ENCODE data around the gene RABGAP1L.

Gene RABGAP1L

GRCh38 chr1:174447866-174448530, 288.7 kb downstream of the RABGAP1L start, which contains the start of gene GPR52:
GPR52 (plus strand) TSS chr1:174447964; CDS start chr1:174448112, 148 bp downstream.
- no peaks in the 10 kb centered on the region for H3K36me3 ChIP-seq (ENCODE audit: insufficient read depth, insufficient read length, low read length)
- no peak within 1 kb of the TSS for H3K9ac ChIP-seq (ENCODE audit: insufficient read length, low read depth)
- no peaks in the 10 kb centered on the region for H3K9me3 ChIP-seq (ENCODE audit: insufficient read depth, low read length)
- no peak within 1 kb of the TSS for H3K4me3 ChIP-seq (ENCODE audit: insufficient read length, low read depth)
- no peak for DNase-seq (ENCODE audit: low read depth, low spot score)
- no peak for TF ChIP-seq YY1 (IDR thresholded peaks at IDR 0.05; ENCODE audit: insufficient read depth, insufficient read length)
- TF ChIP-seq SUZ12 (IDR thresholded peaks at IDR 0.05; ENCODE audit: extremely low read depth, insufficient read depth, insufficient read length), result no peak
- no peak for TF ChIP-seq ZNF274 (IDR thresholded peaks at IDR 0.05; ENCODE audit: low read depth, low read length)
- no peaks in the 10 kb centered on the region for H3K4me1 ChIP-seq (ENCODE audit: insufficient read depth, insufficient read length)
- H3K27me3 ChIP-seq (ENCODE audit: insufficient read depth, insufficient read length), result no peaks in the 10 kb centered on the region

GRCh38 chr1:174448531-174448883, 289.2 kb downstream of the RABGAP1L start:
- no peaks in the 10 kb centered on the region for H3K27me3 ChIP-seq (ENCODE audit: insufficient read depth, insufficient read length)
- no peak overlapping the region for H3K9ac ChIP-seq (ENCODE audit: insufficient read length, low read depth)
- TF ChIP-seq YY1 (IDR thresholded peaks at IDR 0.05; ENCODE audit: insufficient read depth, insufficient read length) (no peak), ZNF274 (IDR thresholded peaks at IDR 0.05; ENCODE audit: low read depth, low read length) (no peak), SUZ12 (IDR thresholded peaks at IDR 0.05; ENCODE audit: extremely low read depth, insufficient read depth, insufficient read length) (no peak)
- no peak overlapping the region for H3K4me3 ChIP-seq (ENCODE audit: insufficient read length, low read depth)
- H3K9me3 ChIP-seq (ENCODE audit: insufficient read depth, low read length), result no peaks in the 10 kb centered on the region
- H3K4me1 ChIP-seq (ENCODE audit: insufficient read depth, insufficient read length), result no peaks in the 10 kb centered on the region
- H3K36me3 ChIP-seq (ENCODE audit: insufficient read depth, insufficient read length, low read length), result no peaks in the 10 kb centered on the region
- DNase-seq (ENCODE audit: low read depth, low spot score), result no peak

GRCh38 chr1:174448974-174449373, 289.7 kb downstream of the RABGAP1L start:
- TF ChIP-seq SUZ12 (IDR thresholded peaks at IDR 0.05; ENCODE audit: extremely low read depth, insufficient read depth, insufficient read length) (no peak), YY1 (IDR thresholded peaks at IDR 0.05; ENCODE audit: insufficient read depth, insufficient read length) (no peak), ZNF274 (IDR thresholded peaks at IDR 0.05; ENCODE audit: low read depth, low read length) (no peak)
- Histone ChIP-seq H3K9me3 (ENCODE audit: insufficient read depth, low read length) (no peaks in the 10 kb centered on the region), H3K9ac (ENCODE audit: insufficient read length, low read depth) (no peak overlapping the region), H3K36me3 (ENCODE audit: insufficient read depth, insufficient read length, low read length) (no peaks in the 10 kb centered on the region), H3K4me1 (ENCODE audit: insufficient read depth, insufficient read length) (no peaks in the 10 kb centered on the region), H3K27me3 (ENCODE audit: insufficient read depth, insufficient read length) (no peaks in the 10 kb centered on the region), H3K4me3 (ENCODE audit: insufficient read length, low read depth) (no peak overlapping the region)
- no peak for DNase-seq (ENCODE audit: low read depth, low spot score)

GRCh38 chr1:174451408-174451807, 292.1 kb downstream of the RABGAP1L start:
- no peaks in the 10 kb centered on the region for H3K9me3 ChIP-seq (ENCODE audit: insufficient read depth, low read length)
- no peaks in the 10 kb centered on the region for H3K36me3 ChIP-seq (ENCODE audit: insufficient read depth, insufficient read length, low read length)
- H3K4me1 ChIP-seq (ENCODE audit: insufficient read depth, insufficient read length), result no peaks in the 10 kb centered on the region
- DNase-seq (ENCODE audit: low read depth, low spot score), result no peak
- no peak overlapping the region for H3K9ac ChIP-seq (ENCODE audit: insufficient read length, low read depth)
- TF ChIP-seq SUZ12 (IDR thresholded peaks at IDR 0.05; ENCODE audit: extremely low read depth, insufficient read depth, insufficient read length), result no peak
- no peaks in the 10 kb centered on the region for H3K27me3 ChIP-seq (ENCODE audit: insufficient read depth, insufficient read length)
- no peak overlapping the region for H3K4me3 ChIP-seq (ENCODE audit: insufficient read length, low read depth)

- Histone ChIP-seq H3K36me3 (ENCODE audit: insufficient read depth, insufficient read length, low read length) (no peaks in the 10 kb centered on the region), H3K27me3 (ENCODE audit: insufficient read depth, insufficient read length) (no peaks in the 10 kb centered on the region), H3K4me3 (ENCODE audit: insufficient read length, low read depth) (no peak overlapping the region), H3K4me1 (ENCODE audit: insufficient read depth, insufficient read length) (no peaks in the 10 kb centered on the region), H3K9me3 (ENCODE audit: insufficient read depth, low read length) (no peaks in the 10 kb centered on the region), H3K9ac (ENCODE audit: insufficient read length, low read depth) (no peak overlapping the region)
- no peak for DNase-seq (ENCODE audit: low read depth, low spot score)
- no peak for TF ChIP-seq YY1 (IDR thresholded peaks at IDR 0.05; ENCODE audit: insufficient read depth, insufficient read length)
- no peak for TF ChIP-seq ZNF274 (IDR thresholded peaks at IDR 0.05; ENCODE audit: low read depth, low read length)
- no peak for TF ChIP-seq SUZ12 (IDR thresholded peaks at IDR 0.05; ENCODE audit: extremely low read depth, insufficient read depth, insufficient read length)
Observed at GRCh38 chr1:174465855-174466254, 306.5 kb downstream of the RABGAP1L start.

GRCh38 chr1:174466607-174467006, 307.3 kb downstream of the RABGAP1L start:
- Histone ChIP-seq H3K4me3 (ENCODE audit: insufficient read length, low read depth) (no peak overlapping the region), H3K4me1 (ENCODE audit: insufficient read depth, insufficient read length) (no peaks in the 10 kb centered on the region), H3K9me3 (ENCODE audit: insufficient read depth, low read length) (no peaks in the 10 kb centered on the region), H3K9ac (ENCODE audit: insufficient read length, low read depth) (no peak overlapping the region), H3K36me3 (ENCODE audit: insufficient read depth, insufficient read length, low read length) (no peaks in the 10 kb centered on the region), H3K27me3 (ENCODE audit: insufficient read depth, insufficient read length) (no peaks in the 10 kb centered on the region)
- DNase-seq (ENCODE audit: low read depth, low spot score), result no peak
- TF ChIP-seq SUZ12 (IDR thresholded peaks at IDR 0.05; ENCODE audit: extremely low read depth, insufficient read depth, insufficient read length) (no peak), YY1 (IDR thresholded peaks at IDR 0.05; ENCODE audit: insufficient read depth, insufficient read length) (no peak), ZNF274 (IDR thresholded peaks at IDR 0.05; ENCODE audit: low read depth, low read length) (no peak)

GRCh38 chr1:174469052-174469451, 309.7 kb downstream of the RABGAP1L start:
- Histone ChIP-seq H3K9ac (ENCODE audit: insufficient read length, low read depth) (no peak overlapping the region), H3K4me1 (ENCODE audit: insufficient read depth, insufficient read length) (no peaks in the 10 kb centered on the region), H3K36me3 (ENCODE audit: insufficient read depth, insufficient read length, low read length) (no peaks in the 10 kb centered on the region), H3K27me3 (ENCODE audit: insufficient read depth, insufficient read length) (no peaks in the 10 kb centered on the region), H3K9me3 (ENCODE audit: insufficient read depth, low read length) (no peaks in the 10 kb centered on the region), H3K4me3 (ENCODE audit: insufficient read length, low read depth) (no peak overlapping the region)
- DNase-seq (ENCODE audit: low read depth, low spot score), result no peak
- TF ChIP-seq SUZ12 (IDR thresholded peaks at IDR 0.05; ENCODE audit: extremely low read depth, insufficient read depth, insufficient read length) (no peak), ZNF274 (IDR thresholded peaks at IDR 0.05; ENCODE audit: low read depth, low read length) (no peak), YY1 (IDR thresholded peaks at IDR 0.05; ENCODE audit: insufficient read depth, insufficient read length) (no peak)

Data from NT2/D1 (cell line).